RWPE1 (cell line): ENCODE data around the gene EIF3F.

Experiments
- CTCF ChIA-PET: fragments of 350-600 bp; sonication (Branson Sonifier 250); formaldehyde crosslinking; extraction: SDS; loops from one replicate; lab custom pipeline; 2021; lab: Yijun Ruan, JAX
- POLR2A ChIA-PET: fragments of 400-600 bp; formaldehyde crosslinking; extraction: SDS; loops from one replicate; lab custom pipeline; 2020; ENCODE audit warnings: antibody characterized with exemption; ENCODE audit not compliant: low non-redundant PET; lab: Yijun Ruan, JAX
- DNase-seq: peaks from one replicate; pipeline ENCODE4 v3.0.0; 2012; ENCODE audit warnings: low spot score
- H3K27ac ChIP-seq: fragments of 450-650 bp; 2 replicates; pipeline ENCODE4 v1.5.1; 2017
- TF ChIP-seq, protein P1 (sequence below): fragments of 450-650 bp; conservative IDR thresholded peaks from 2 replicates; pipeline ENCODE4 v1.5.1; 2017; ENCODE audit warnings: low read depth, mild to moderate bottlenecking

The EIF3F gene

DNA sequence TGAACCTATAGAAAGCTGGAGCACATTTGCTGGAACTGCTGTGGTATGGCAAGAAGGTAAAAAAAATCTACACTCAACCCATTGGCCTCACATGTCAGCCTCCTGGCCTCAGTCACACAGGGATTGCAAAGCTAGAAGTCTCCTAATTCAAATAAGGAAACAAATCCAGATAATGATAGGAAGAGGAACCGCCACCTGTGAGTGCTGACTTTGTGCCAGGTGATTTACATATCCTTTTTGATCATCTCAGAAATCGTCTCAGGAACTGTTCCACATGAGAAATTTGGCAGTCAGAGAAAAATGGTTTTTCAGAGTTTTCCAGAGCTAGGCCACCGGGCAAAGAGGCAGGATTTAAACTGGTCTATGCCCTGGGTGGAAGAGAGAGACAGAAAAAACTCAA is 22.9 kb upstream of the EIF3F start:
- POLR2A ChIA-PET: no interaction called here
- CTCF ChIA-PET: no interaction called here
- H3K27ac ChIP-seq: no peak overlapping the region
- TF ChIP-seq, protein P1, sequence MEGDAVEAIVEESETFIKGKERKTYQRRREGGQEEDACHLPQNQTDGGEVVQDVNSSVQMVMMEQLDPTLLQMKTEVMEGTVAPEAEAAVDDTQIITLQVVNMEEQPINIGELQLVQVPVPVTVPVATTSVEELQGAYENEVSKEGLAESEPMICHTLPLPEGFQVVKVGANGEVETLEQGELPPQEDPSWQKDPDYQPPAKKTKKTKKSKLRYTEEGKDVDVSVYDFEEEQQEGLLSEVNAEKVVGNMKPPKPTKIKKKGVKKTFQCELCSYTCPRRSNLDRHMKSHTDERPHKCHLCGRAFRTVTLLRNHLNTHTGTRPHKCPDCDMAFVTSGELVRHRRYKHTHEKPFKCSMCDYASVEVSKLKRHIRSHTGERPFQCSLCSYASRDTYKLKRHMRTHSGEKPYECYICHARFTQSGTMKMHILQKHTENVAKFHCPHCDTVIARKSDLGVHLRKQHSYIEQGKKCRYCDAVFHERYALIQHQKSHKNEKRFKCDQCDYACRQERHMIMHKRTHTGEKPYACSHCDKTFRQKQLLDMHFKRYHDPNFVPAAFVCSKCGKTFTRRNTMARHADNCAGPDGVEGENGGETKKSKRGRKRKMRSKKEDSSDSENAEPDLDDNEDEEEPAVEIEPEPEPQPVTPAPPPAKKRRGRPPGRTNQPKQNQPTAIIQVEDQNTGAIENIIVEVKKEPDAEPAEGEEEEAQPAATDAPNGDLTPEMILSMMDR: no peak
- DNase-seq: no peak

DNA sequence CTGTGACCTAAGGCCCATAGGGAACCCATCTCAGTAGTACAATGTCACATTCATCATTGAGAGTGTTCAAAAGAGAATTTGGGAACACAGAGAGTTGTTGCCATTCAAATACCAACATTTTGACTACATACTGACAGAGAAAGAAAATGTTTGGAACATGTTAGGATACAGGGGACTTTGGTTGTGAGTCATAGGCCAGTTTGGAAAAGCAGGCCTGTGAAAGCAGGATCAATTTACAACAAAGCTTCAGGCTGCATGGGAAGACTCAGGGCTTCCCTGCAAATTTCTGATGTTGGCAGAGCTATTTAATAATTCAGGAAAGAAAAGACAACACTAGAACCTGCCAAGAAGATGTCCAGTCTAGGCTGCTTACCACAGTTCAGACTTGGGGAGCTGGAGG is 22.3 kb upstream of the EIF3F start:
- TF ChIP-seq, protein P1: no peak
- POLR2A ChIA-PET: no interaction called here
- CTCF ChIA-PET: no interaction called here
- no peak overlapping the region for H3K27ac ChIP-seq
- DNase-seq: no peak

DNA sequence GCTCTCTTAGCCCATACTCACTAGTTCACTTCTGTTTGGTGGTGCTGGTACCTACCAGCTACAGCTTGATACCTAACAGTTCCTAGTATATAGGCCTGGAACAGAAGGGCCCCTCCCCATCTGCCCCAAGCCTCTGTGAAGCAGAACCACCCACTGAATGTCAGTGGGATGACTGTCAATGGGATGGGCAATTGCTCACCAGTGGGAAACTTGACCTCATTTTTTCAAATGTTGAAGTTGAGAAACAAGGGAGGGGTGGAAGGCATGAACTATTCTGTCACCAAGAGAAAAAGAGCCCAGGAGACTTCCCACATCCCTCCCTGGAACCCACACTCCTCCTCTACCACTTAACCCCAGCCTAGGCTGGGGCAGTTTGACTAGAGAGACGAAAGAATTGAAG is 21.8 kb upstream of the EIF3F start, which contains the start of gene NLRP10:
Gene NLRP10, minus strand, starts transcription at position 62 of the 400 bp plus-strand sequence. CDS start 1,952 bp downstream, outside the sequence.
- peak; percentile 45 for DNase-seq
- ChIA-PET POLR2A (no interaction called here), CTCF (no interaction called here)
- TF ChIP-seq, protein P1: no peak
- H3K27ac ChIP-seq: no peak within 1 kb of the TSS

DNA sequence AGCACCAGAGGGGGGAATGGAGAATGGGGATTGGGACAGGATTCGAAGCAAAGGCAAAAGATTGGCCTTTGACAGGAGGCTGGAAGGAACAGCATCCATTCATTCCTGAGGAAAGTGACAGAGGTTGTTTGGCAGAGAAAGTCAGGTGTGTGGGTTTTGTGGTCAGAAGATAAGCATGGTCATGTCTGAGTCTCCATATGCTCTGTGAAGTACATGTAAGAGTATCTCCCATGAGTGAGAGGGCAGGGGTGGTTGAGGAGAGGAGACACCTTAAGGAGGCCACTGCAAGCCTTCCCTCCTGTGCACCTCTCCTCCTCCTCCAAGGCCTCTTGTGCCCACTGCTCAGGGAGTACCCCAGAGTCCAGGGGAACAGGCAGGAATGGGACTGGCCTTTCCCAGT is 20.0 kb upstream of the EIF3F start:
- TF ChIP-seq, protein P1: no peak
- ChIA-PET CTCF (no interaction called here), POLR2A (no interaction called here)
- H3K27ac ChIP-seq: no peak overlapping the region
- DNase-seq: no peak

DNA sequence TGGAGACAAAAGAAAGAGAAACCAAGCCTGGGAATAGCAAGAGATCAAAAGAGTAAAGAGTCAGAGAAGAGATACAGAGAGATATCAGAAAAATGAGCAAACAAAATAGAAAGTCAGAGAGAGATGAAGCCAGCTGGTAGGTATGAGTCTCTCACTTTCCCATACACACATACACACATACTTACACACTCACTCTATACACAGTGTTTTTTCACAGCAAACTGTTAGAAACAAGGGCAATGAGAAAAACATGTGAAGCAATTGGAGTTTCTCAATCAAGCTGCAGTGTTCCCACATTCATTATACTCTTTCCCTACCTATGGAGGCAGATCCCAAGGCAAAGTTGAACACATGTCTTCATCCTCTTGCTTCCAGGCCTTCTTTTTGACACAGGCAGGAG is 19.3 kb upstream of the EIF3F start:
- DNase-seq: no peak
- TF ChIP-seq, protein P1: no peak
- no peak overlapping the region for H3K27ac ChIP-seq
- POLR2A ChIA-PET: no interaction called here
- CTCF ChIA-PET: interaction anchor here (0.6 kb wide), 1 partner anchor 215 kb away, joined by 3 read pairs; no protein-coding TSS in a partner anchor

DNA sequence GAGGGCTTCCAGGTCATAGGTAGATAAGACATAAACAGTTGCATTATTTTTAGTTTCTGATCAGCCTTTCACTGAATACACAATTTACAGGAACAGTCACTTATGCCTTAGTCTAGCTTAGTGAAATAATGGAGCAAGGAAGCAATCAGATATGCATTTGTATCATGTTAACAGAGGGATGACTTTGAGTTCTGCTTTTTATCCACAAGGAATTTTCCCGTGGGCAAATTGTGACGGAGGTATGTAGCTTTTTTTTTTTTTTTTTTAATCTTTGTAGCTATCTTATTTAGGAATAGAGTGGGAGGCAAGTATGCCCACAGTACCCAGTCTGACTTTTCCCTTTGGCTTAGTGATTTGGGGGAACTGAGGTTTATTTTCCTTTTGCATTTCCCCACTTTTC is 18.5 kb upstream of the EIF3F start:
- DNase-seq: no peak
- CTCF ChIA-PET: interaction anchor here (0.8 kb wide), 2 partner anchors 9 to 18 kb away, joined by 3 to 5 read pairs; no protein-coding TSS in a partner anchor
- TF ChIP-seq, protein P1: no peak
- POLR2A ChIA-PET: no interaction called here
- H3K27ac ChIP-seq: no peak overlapping the region
